A549 (cell line): ENCODE measurements around the gene HGFAC. TPM values are rescaled to one million over a fixed set of nuclear protein-coding genes. Genes with fewer than 3 reads are reported as not detected.

Experiments
- ATAC-seq, 2 experiments: fragments of 200-7000 bp in 1 of 2; fragments of >200 bp in 1 of 2; cut with Nextera tagmentation in 1 of 2; cut with Tn5 transposase in 1 of 2; 3 replicates each; pipeline versions ENCODE4 v1.8.0 to v1.9.1; 2018 to 2020; ENCODE audit warnings: mild to moderate bottlenecking in 1 of 2, moderate library complexity in 1 of 2
- CTCF ChIA-PET: fragments of 300-600 bp; sonication (Branson Sonifier 250); formaldehyde crosslinking; extraction: SDS; loops from one replicate; lab custom pipeline; 2021; ENCODE audit warnings: antibody characterized with exemption, inconsistent platforms; lab: Yijun Ruan, JAX
- POLR2A ChIA-PET: fragments of 350-600 bp; formaldehyde crosslinking; extraction: SDS; loops from one replicate; lab custom pipeline; 2021; ENCODE audit warnings: antibody characterized with exemption, inconsistent platforms; lab: Yijun Ruan, JAX
- DNase-seq, 2 experiments: peaks; one replicate each; pipeline versions ENCODE4 v3.0.0 to v3.0.0-alpha.2; 2011 to 2016; ENCODE audit warnings: low read depth in 1 of 2, low spot score in 1 of 2
- FAIRE-seq: peaks from 2 replicates; lab custom pipeline; 2011; peaks lifted over from hg19 to GRCh38; lab: Jason Lieb, UNC
- H3K27ac ChIP-seq, 2 experiments: fragments of >200 bp; sonication (Bioruptor Twin); formaldehyde crosslinking; 3 replicates each; pipeline ENCODE4 v1.5.1; 2016 to 2017
- H3K4me1 ChIP-seq: fragments of >200 bp; sonication (Bioruptor Twin); formaldehyde crosslinking; 3 replicates; pipeline ENCODE4 v1.6.1; 2016
- H3K4me2 ChIP-seq: fragments of >200 bp; sonication (Bioruptor Twin); formaldehyde crosslinking; 3 replicates; pipeline ENCODE4 v1.6.1; 2016
- H3K4me3 ChIP-seq: fragments of >200 bp; sonication (Bioruptor Twin); formaldehyde crosslinking; 3 replicates; pipeline ENCODE4 v1.5.1; 2016
- H3K9me3 ChIP-seq: fragments of >200 bp; sonication (Bioruptor Twin); formaldehyde crosslinking; 3 replicates; pipeline ENCODE4 v1.6.1; 2016
- CEBPB ChIP-seq, 2 experiments: fragments of >200 bp in 1 of 2; sonication (Bioruptor Twin) in 1 of 2; formaldehyde crosslinking in 1 of 2; IDR thresholded peaks; 2 replicates each; pipeline ENCODE4 v1.6.1; 2012 to 2016
- CHD2 ChIP-seq: fragments of 150-350 bp; IDR thresholded peaks from 2 replicates; pipeline ENCODE4 v1.6.1; 2014; ENCODE audit warnings: low read length; ENCODE audit not compliant: partially characterized antibody
- CHD4 ChIP-seq: fragments of 200-600 bp; sonication (generic); IDR thresholded peaks from 2 replicates; pipeline ENCODE4 v1.6.1; 2016; ENCODE audit warnings: antibody characterized with exemption, mild to moderate bottlenecking, borderline replicate concordance
- EP300 ChIP-seq, 2 experiments: fragments of >200 bp; sonication (Bioruptor Twin); formaldehyde crosslinking; IDR thresholded peaks; 2 replicates in 1 of 2; 3 replicates in 1 of 2; pipeline ENCODE4 v1.6.1; 2016 to 2017
- ESRRA ChIP-seq: fragments of 150-350 bp; IDR thresholded peaks from 2 replicates; pipeline ENCODE4 v1.6.1; 2014; ENCODE audit warnings: mild to moderate bottlenecking, low read length, borderline replicate concordance
- FOSB ChIP-seq: fragments of 250-450 bp; sonication (Bioruptor Pico); IDR thresholded peaks from 2 replicates; pipeline ENCODE4 v1.5.0; 2020; ENCODE audit warnings: mild to moderate bottlenecking, moderate library complexity
- FOXS1 ChIP-seq: fragments of 250-450 bp; sonication (Bioruptor Pico); IDR thresholded peaks from 2 replicates; pipeline ENCODE4 v1.5.0; 2020; ENCODE audit warnings: mild to moderate bottlenecking, moderate library complexity
- GATA3 ChIP-seq: IDR thresholded peaks from 2 replicates; pipeline ENCODE4 v1.6.1; 2012; ENCODE audit warnings: borderline replicate concordance
- JUN ChIP-seq, 2 experiments: fragments of >200 bp; sonication (Bioruptor Twin); formaldehyde crosslinking; IDR thresholded peaks; 2 replicates in 1 of 2; 3 replicates in 1 of 2; pipeline ENCODE4 v1.6.1; 2016 to 2017
- MAZ ChIP-seq: fragments of 150-350 bp; IDR thresholded peaks from 2 replicates; pipeline ENCODE4 v1.6.1; 2014; ENCODE audit warnings: antibody characterized with exemption, low read depth, low read length, borderline replicate concordance
- MYC ChIP-seq: IDR thresholded peaks from 2 replicates; pipeline ENCODE4 v1.6.1; 2012; ENCODE audit warnings: mild to moderate bottlenecking, inconsistent platforms, low read length, improper control_type of control experiment, borderline replicate concordance
- POLR2AphosphoS2 ChIP-seq: conservative IDR thresholded peaks from 2 replicates; pipeline ENCODE4 v1.6.1; 2012; ENCODE audit warnings: low read length, improper control_type of control experiment, inconsistent platforms
- RAD21 ChIP-seq, 2 experiments: fragments of >200 bp in 1 of 2; sonication (Bioruptor Twin) in 1 of 2; formaldehyde crosslinking in 1 of 2; IDR thresholded peaks in 1 of 2; conservative IDR thresholded peaks in 1 of 2; 2 replicates in 1 of 2; 3 replicates in 1 of 2; pipeline ENCODE4 v1.6.1; 2012 to 2018; ENCODE audit warnings: inconsistent platforms in 1 of 2
- RARB ChIP-seq: fragments of 250-450 bp; sonication (Bioruptor Pico); IDR thresholded peaks from 2 replicates; pipeline ENCODE4 v1.8.0; 2021; ENCODE audit warnings: mild to moderate bottlenecking, moderate library complexity
- SMC3 ChIP-seq: fragments of >200 bp; sonication (Bioruptor Twin); formaldehyde crosslinking; IDR thresholded peaks from 3 replicates; pipeline ENCODE4 v1.6.1; 2018; ENCODE audit warnings: inconsistent platforms
- ZFP36 ChIP-seq: fragments of 450-650 bp; IDR thresholded peaks from 2 replicates; pipeline ENCODE4 v1.6.1; 2014; ENCODE audit warnings: borderline replicate concordance; ENCODE audit not compliant: partially characterized antibody
- ZSCAN20 ChIP-seq: fragments of 250-450 bp; sonication (Bioruptor Pico); IDR thresholded peaks from 2 replicates; pipeline ENCODE4 v1.8.0; 2022; ENCODE audit warnings: mild to moderate bottlenecking, moderate library complexity
- WGBS: methylation state at CpG from one replicate; pipeline ENCODE4 v1.1.6; 2017; ENCODE audit errors: missing lambda C conversion rate; 5-methylcytosine and 5-hydroxymethylcytosine counted together
- polyA minus RNA-seq: library from RNA; depleted of rRNA, polyadenylated mRNA; stranded (reverse); fragments of >200 nt; gene quantifications from 2 replicates; pipeline ENCODE4 v1.2.3, GENCODE V29; 2011; rRNA and poly(A)+ RNA removed
- polyA plus RNA-seq, 4 experiments: library from polyadenylated mRNA; depleted of rRNA in 3 of 4; stranded (reverse); fragments of >200 nt; fragmentation: RNase III in 1 of 4; extraction: RNeasy Plus Mini Kit Qiagen cat#74134 plus additional on column Dnase treatment in 1 of 4; gene quantifications; 2 replicates in 3 of 4; 3 replicates in 1 of 4; pipeline ENCODE4 v1.2.3, GENCODE V29; 2011 to 2017
- TF ChIP-seq, protein P1 (sequence below): fragments of >200 bp; sonication (Bioruptor Twin); formaldehyde crosslinking; IDR thresholded peaks from 3 replicates; pipeline ENCODE4 v1.5.1; 2016

HGFAC gene
- polyA plus RNA-seq (2011; rRNA removed), result 0.09 TPM in 1 of 2 replicates, not detected in the other
- polyA plus RNA-seq (2012; cell fraction: cytosol; rRNA removed), result 0.11 and 0.23 TPM in 2 replicates
- polyA plus RNA-seq (2012; cell fraction: nucleus; rRNA removed), result 2.8 and 4.1 TPM in 2 replicates
- polyA plus RNA-seq (2017; fragmentation: RNase III; extraction: RNeasy Plus Mini Kit Qiagen cat#74134 plus additional on column Dnase treatment), result 0.20 to 0.25 TPM (median 0.24 TPM) in 3 replicates
- not detected in 2 replicates for polyA minus RNA-seq

DNA sequence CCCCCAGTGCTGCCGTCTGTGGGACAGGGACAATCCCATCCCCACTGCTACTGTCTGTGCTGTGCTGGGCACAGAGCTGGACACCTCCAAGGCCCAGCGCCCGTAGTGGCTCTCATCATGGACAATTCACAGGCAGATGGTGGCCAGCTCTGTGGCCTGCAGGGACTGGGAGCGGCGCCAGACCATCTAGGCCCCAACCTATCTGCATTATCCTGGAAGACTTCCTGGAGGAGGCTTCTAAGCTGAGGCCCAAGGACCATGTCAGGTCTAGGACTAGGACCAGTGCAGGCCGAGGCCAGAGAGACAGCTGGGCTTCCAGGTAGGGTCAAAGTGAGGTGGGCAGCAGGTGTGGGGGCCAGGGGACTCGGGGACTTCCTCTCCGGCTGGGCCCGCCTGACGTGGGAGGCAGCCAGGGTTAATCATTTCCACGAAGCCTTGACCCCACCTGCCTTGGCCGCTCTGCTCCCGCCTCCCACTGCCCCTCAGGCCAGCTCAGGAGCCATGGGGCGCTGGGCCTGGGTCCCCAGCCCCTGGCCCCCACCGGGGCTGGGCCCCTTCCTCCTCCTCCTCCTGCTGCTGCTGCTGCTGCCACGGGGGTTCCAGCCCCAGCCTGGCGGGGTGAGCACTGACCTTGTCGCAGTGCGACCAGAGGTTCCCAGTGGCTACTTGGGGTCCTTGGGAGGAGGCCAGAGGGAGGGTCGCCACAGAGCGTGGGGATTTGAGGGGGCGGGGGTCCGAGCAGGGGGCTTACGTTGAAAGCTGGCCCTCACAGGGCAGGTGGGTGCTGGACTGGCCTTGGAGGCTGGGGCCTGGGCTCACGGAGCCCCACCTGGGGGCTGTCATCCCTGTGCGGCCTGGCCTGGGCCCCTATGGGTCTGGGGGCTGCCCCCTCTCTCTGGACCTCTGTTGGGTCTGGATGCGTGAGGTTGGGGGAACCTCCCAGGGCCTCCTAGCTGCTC, at the start of gene HGFAC:
HGFAC (plus strand) TSS at position 468 of the 959 bp plus-strand sequence; CDS start at position 502, 34 bp downstream.
- H3K4me3 ChIP-seq, result no peak within 1 kb of the TSS
- ChIA-PET CTCF (interaction anchor here (0.7 to 4.5 kb wide), 7 partner anchors 13 to 336 kb away, joined by 3 to 30 read pairs (median 4); no protein-coding TSS in a partner anchor), POLR2A (no interaction called here)
- ATAC-seq (no peak), FAIRE-seq (no peak), DNase-seq (peak in 1 of 2 experiments; percentile 34)
- peaks cover 15% of the 10 kb centered on the region for H3K4me1 ChIP-seq
- no peaks in the 10 kb centered on the region for H3K9me3 ChIP-seq
- 89% methylated on average over 3 of the region's 27 CpGs for WGBS
- H3K4me2 ChIP-seq, result no peak within 1 kb of the TSS
- H3K27ac ChIP-seq, result peak within 1 kb of the TSS in 1 of 2 experiments; percentile 53; a peak in 3 of 6 replicates
- TF ChIP-seq ZFP36 (peak; percentile 93), GATA3 (no peak)

DNA sequence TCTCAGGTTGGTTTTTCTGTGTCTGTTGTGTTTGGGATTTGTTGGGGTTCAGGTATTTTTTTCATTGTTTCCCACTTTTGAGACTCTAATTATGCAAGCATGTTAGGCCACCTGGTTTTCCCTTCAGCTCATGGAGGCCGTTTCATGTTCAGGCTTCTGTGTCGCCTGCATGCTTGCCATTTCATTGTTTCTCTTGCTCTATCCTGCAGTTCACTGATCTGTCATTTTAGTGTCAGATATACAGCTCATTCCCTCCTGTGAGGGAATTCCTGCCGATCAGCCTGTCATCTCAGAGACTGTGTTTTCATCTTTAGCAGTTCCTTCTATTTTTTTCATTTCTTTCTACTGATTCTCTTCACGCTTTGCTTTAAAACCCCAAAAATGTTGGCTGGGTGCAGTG, 49.4 kb upstream of the HGFAC start:
- Histone ChIP-seq H3K4me3 (no peak overlapping the region), H3K27ac (no peak overlapping the region), H3K9me3 (no peaks in the 10 kb centered on the region), H3K4me2 (no peak overlapping the region), H3K4me1 (no peaks in the 10 kb centered on the region)
- DNase-seq (no peak), FAIRE-seq (no peak), ATAC-seq (no peak)
- no peak for TF ChIP-seq RAD21 (conservative IDR thresholded peaks at IDR 0.05 in 1 of 2, IDR thresholded peaks at IDR 0.05 in 1 of 2)
- TF ChIP-seq SMC3, result no peak
- TF ChIP-seq FOSB, result no peak
- TF ChIP-seq FOXS1, result no peak
- no peak for TF ChIP-seq CEBPB (IDR thresholded peaks at IDR 0.05)
- no peak for TF ChIP-seq POLR2AphosphoS2
- TF ChIP-seq ESRRA, result no peak
- no peak for TF ChIP-seq CHD2
- TF ChIP-seq RARB (CRISPR knock-in tag), result no peak
- TF ChIP-seq MAZ, result no peak
- no peak for TF ChIP-seq JUN (IDR thresholded peaks at IDR 0.05)
- TF ChIP-seq EP300 (IDR thresholded peaks at IDR 0.05), result no peak
- CTCF ChIA-PET, result no interaction called here
- whole genome bisulfite sequencing, result 90% methylated on average over 4 of the region's 4 CpGs
- POLR2A ChIA-PET, result no interaction called here

DNA sequence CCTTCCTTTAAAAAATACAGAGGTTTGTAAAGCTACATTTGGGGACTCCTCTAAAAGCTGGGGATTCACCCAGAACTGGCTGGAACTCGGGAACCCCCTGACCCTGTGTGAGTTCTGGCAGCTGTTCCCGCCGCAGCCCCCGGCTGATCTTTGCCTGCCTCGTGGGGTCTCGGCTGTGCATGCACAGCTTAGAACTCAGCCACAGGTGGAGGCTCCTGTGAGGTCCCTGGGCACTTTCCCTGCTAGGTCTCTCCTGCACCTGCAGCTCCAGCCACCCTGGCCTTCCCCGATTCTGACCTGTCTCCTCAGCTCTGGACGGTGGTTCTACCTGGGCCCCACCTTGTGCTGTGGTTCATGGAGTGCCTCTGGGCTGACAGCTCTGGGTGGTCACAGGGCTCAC, 48.6 kb upstream of the HGFAC start:
- 70% methylated on average over 3 of the region's 8 CpGs for WGBS
- H3K4me3 ChIP-seq, result no peak overlapping the region
- FAIRE-seq, result no peak

More for the DNA sequence above, 48.6 kb upstream of the HGFAC start:
- POLR2A ChIA-PET, result no interaction called here
- CTCF ChIA-PET, result interaction anchor here (1.4 to 2.8 kb wide), 3 partner anchors 47 to 88 kb away, joined by 3 to 9 read pairs (median 4); no protein-coding TSS in a partner anchor
- no peaks in the 10 kb centered on the region for H3K4me1 ChIP-seq
- no peaks in the 10 kb centered on the region for H3K9me3 ChIP-seq
- DNase-seq (no peak), ATAC-seq (no peak)
- H3K27ac ChIP-seq, result no peak overlapping the region
- no peak overlapping the region for H3K4me2 ChIP-seq
- TF ChIP-seq CEBPB (IDR thresholded peaks at IDR 0.05), result no peak
- TF ChIP-seq CHD4, result no peak
- TF ChIP-seq MYC, result no peak
- no peak for TF ChIP-seq ZSCAN20
- TF ChIP-seq, protein P1, sequence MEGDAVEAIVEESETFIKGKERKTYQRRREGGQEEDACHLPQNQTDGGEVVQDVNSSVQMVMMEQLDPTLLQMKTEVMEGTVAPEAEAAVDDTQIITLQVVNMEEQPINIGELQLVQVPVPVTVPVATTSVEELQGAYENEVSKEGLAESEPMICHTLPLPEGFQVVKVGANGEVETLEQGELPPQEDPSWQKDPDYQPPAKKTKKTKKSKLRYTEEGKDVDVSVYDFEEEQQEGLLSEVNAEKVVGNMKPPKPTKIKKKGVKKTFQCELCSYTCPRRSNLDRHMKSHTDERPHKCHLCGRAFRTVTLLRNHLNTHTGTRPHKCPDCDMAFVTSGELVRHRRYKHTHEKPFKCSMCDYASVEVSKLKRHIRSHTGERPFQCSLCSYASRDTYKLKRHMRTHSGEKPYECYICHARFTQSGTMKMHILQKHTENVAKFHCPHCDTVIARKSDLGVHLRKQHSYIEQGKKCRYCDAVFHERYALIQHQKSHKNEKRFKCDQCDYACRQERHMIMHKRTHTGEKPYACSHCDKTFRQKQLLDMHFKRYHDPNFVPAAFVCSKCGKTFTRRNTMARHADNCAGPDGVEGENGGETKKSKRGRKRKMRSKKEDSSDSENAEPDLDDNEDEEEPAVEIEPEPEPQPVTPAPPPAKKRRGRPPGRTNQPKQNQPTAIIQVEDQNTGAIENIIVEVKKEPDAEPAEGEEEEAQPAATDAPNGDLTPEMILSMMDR, result no peak
- no peak for TF ChIP-seq JUN (IDR thresholded peaks at IDR 0.05)
- no peak for TF ChIP-seq SMC3
